ENCODE data around the gene ZNF777.

ZNF777 gene

DNA sequence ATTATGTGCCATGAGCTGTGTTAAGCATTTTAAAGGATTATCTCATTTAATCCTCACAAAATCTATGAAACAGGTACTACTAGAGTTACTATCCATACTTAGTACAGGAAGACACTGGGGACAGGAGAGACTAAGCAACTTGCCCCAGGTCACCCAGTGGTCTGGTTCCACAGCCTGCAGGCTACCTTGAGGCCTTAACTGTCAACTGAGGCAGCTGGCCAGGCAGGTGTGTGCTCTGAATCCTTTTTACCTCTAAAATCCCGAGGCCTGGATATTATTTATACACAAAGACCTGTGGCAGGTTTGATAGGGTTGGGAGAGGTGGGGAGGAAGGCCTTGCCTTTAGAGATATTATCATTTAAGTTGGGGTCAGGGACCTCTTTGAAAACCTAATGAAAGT lies 3.1 kb downstream of the ZNF777 start (continued):
- TF ChIP-seq, protein P1, sequence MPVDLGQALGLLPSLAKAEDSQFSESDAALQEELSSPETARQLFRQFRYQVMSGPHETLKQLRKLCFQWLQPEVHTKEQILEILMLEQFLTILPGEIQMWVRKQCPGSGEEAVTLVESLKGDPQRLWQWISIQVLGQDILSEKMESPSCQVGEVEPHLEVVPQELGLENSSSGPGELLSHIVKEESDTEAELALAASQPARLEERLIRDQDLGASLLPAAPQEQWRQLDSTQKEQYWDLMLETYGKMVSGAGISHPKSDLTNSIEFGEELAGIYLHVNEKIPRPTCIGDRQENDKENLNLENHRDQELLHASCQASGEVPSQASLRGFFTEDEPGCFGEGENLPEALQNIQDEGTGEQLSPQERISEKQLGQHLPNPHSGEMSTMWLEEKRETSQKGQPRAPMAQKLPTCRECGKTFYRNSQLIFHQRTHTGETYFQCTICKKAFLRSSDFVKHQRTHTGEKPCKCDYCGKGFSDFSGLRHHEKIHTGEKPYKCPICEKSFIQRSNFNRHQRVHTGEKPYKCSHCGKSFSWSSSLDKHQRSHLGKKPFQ (tag by site-specific recombination; IDR thresholded peaks at IDR 0.05) = no peak
- TF ChIP-seq ZEB2 (tag by site-specific recombination; IDR thresholded peaks at IDR 0.05) (no peak), ZNF768 (tag by site-specific recombination; IDR thresholded peaks at IDR 0.05) (no peak), SALL2 (tag by site-specific recombination; IDR thresholded peaks at IDR 0.05; ENCODE audit: borderline replicate concordance) (no peak), GLIS2 (tag by site-specific recombination; IDR thresholded peaks at IDR 0.05) (no peak), PRDM1 (tag by site-specific recombination; IDR thresholded peaks at IDR 0.05) (no peak), ZNF626 (tag by site-specific recombination; IDR thresholded peaks at IDR 0.05) (no peak)
- TF ChIP-seq, protein P2, sequence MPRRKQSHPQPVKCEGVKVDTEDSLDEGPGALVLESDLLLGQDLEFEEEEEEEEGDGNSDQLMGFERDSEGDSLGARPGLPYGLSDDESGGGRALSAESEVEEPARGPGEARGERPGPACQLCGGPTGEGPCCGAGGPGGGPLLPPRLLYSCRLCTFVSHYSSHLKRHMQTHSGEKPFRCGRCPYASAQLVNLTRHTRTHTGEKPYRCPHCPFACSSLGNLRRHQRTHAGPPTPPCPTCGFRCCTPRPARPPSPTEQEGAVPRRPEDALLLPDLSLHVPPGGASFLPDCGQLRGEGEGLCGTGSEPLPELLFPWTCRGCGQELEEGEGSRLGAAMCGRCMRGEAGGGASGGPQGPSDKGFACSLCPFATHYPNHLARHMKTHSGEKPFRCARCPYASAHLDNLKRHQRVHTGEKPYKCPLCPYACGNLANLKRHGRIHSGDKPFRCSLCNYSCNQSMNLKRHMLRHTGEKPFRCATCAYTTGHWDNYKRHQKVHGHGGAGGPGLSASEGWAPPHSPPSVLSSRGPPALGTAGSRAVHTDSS (tag by site-specific recombination; IDR thresholded peaks at IDR 0.05) = no peak

DNA sequence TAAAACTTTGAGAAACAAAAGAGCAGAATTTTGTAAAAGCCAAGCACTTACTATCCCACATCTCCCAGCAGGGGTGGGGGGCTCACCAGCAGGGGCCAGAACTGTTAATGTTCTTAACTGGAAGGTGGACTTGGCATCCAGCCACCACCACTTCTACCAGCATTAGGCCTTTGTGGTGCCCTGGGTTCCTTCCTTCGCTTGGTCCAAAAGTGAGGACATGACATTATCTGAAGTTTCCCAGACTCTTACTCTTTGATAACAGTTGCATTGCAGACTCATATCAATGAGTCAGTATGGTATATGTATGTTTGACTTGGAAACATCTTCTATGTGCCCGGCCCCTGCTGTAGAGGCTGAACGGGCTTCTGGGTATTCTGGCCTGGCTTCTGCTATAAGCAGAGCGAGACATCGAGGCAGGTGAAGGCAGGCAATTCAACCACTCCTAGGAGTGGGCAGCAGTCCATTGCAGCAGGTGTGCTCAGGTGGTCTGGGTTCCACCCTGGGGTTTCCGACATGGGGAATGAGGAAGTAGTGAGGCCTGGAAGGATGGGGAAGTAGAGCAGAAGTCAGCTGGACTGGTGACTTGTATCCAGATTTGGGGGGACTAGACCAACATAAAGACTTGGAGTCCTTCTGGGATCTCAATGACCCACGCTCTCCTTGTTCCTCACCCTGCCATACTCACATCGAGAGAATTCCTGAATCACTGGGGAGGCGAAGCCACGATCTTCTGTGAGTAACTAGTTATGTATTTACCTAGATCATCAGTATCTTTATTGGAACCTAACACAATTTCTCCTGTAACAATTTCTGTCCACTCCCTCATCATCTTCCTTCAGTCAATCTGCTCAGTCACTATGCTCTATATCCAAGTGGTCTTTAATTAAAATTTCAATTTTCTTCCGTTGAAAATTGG lies 4.1 kb downstream of the ZNF777 start:
- Histone ChIP-seq H3K27ac (ENCODE audit: extremely low read depth, low read depth, low read length) (no peak overlapping the region), H3K4me3 (ENCODE audit: low read depth, low read length) (no peak overlapping the region), H3K36me3 (ENCODE audit: control insufficient read depth in 2 of 2, insufficient read depth in 1 of 2, low read length in 2 of 2) (peaks cover 8 to 44% of the 10 kb centered on the region in 2 experiments), H3K4me1 (ENCODE audit: control insufficient read depth, insufficient read depth, low read length) (no peaks in the 10 kb centered on the region), H3K9me3 (ENCODE audit: control insufficient read depth, insufficient read depth, low read depth, low read length) (no peaks in the 10 kb centered on the region)
- ChIA-PET POLR2A (no interaction called here), CTCF (no interaction called here)
- peak; percentile 88 for TF ChIP-seq SCRT2 (tag by site-specific recombination; IDR thresholded peaks at IDR 0.05)
- TF ChIP-seq, protein P3, sequence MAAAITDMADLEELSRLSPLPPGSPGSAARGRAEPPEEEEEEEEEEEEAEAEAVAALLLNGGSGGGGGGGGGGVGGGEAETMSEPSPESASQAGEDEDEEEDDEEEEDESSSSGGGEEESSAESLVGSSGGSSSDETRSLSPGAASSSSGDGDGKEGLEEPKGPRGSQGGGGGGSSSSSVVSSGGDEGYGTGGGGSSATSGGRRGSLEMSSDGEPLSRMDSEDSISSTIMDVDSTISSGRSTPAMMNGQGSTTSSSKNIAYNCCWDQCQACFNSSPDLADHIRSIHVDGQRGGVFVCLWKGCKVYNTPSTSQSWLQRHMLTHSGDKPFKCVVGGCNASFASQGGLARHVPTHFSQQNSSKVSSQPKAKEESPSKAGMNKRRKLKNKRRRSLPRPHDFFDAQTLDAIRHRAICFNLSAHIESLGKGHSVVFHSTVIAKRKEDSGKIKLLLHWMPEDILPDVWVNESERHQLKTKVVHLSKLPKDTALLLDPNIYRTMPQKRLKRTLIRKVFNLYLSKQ (tag by site-specific recombination; IDR thresholded peaks at IDR 0.05; ENCODE audit: borderline replicate concordance) = no peak
- no peak for TF ChIP-seq ZBTB17 (tag by site-specific recombination; IDR thresholded peaks at IDR 0.05)
- peak; percentile 73 for TF ChIP-seq SCRT1 (tag by site-specific recombination; IDR thresholded peaks at IDR 0.05; ENCODE audit: borderline replicate concordance)
- TF ChIP-seq, protein P4, sequence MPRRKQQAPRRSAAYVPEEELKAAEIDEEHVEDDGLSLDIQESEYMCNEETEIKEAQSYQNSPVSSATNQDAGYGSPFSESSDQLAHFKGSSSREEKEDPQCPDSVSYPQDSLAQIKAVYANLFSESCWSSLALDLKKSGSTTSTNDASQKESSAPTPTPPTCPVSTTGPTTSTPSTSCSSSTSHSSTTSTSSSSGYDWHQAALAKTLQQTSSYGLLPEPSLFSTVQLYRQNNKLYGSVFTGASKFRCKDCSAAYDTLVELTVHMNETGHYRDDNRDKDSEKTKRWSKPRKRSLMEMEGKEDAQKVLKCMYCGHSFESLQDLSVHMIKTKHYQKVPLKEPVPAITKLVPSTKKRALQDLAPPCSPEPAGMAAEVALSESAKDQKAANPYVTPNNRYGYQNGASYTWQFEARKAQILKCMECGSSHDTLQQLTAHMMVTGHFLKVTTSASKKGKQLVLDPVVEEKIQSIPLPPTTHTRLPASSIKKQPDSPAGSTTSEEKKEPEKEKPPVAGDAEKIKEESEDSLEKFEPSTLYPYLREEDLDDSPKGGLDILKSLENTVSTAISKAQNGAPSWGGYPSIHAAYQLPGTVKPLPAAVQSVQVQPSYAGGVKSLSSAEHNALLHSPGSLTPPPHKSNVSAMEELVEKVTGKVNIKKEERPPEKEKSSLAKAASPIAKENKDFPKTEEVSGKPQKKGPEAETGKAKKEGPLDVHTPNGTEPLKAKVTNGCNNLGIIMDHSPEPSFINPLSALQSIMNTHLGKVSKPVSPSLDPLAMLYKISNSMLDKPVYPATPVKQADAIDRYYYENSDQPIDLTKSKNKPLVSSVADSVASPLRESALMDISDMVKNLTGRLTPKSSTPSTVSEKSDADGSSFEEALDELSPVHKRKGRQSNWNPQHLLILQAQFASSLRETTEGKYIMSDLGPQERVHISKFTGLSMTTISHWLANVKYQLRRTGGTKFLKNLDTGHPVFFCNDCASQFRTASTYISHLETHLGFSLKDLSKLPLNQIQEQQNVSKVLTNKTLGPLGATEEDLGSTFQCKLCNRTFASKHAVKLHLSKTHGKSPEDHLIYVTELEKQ (tag by site-specific recombination; IDR thresholded peaks at IDR 0.05; ENCODE audit: borderline replicate concordance) = no peak
- TF ChIP-seq, protein P5, sequence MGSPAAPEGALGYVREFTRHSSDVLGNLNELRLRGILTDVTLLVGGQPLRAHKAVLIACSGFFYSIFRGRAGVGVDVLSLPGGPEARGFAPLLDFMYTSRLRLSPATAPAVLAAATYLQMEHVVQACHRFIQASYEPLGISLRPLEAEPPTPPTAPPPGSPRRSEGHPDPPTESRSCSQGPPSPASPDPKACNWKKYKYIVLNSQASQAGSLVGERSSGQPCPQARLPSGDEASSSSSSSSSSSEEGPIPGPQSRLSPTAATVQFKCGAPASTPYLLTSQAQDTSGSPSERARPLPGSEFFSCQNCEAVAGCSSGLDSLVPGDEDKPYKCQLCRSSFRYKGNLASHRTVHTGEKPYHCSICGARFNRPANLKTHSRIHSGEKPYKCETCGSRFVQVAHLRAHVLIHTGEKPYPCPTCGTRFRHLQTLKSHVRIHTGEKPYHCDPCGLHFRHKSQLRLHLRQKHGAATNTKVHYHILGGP (tag by site-specific recombination; IDR thresholded peaks at IDR 0.05) = no peak
- peak; percentile 65 for TF ChIP-seq ZNF133 (tag by site-specific recombination; IDR thresholded peaks at IDR 0.05)
- TF ChIP-seq, protein P6, sequence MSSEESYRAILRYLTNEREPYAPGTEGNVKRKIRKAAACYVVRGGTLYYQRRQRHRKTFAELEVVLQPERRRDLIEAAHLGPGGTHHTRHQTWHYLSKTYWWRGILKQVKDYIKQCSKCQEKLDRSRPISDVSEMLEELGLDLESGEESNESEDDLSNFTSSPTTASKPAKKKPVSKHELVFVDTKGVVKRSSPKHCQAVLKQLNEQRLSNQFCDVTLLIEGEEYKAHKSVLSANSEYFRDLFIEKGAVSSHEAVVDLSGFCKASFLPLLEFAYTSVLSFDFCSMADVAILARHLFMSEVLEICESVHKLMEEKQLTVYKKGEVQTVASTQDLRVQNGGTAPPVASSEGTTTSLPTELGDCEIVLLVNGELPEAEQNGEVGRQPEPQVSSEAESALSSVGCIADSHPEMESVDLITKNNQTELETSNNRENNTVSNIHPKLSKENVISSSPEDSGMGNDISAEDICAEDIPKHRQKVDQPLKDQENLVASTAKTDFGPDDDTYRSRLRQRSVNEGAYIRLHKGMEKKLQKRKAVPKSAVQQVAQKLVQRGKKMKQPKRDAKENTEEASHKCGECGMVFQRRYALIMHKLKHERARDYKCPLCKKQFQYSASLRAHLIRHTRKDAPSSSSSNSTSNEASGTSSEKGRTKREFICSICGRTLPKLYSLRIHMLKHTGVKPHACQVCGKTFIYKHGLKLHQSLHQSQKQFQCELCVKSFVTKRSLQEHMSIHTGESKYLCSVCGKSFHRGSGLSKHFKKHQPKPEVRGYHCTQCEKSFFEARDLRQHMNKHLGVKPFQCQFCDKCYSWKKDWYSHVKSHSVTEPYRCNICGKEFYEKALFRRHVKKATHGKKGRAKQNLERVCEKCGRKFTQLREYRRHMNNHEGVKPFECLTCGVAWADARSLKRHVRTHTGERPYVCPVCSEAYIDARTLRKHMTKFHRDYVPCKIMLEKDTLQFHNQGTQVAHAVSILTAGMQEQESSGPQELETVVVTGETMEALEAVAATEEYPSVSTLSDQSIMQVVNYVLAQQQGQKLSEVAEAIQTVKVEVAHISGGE (tag by site-specific recombination; conservative IDR thresholded peaks at IDR 0.05; ENCODE audit: low read depth) = no peak
- TF ChIP-seq, protein P7, sequence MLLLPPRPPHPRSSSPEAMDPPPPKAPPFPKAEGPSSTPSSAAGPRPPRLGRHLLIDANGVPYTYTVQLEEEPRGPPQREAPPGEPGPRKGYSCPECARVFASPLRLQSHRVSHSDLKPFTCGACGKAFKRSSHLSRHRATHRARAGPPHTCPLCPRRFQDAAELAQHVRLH (tag by site-specific recombination; IDR thresholded peaks at IDR 0.05) = no peak
- TF ChIP-seq, protein P8, sequence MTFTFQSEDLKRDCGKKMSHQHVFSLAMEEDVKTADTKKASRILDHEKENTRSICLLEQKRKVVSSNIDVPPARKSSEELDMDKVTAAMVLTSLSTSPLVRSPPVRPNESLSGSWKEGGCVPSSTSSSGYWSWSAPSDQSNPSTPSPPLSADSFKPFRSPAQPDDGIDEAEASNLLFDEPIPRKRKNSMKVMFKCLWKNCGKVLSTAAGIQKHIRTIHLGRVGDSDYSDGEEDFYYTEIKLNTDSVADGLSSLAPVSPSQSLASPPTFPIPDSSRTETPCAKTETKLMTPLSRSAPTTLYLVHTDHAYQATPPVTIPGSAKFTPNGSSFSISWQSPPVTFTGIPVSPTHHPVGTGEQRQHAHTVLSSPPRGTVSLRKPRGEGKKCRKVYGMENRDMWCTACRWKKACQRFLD (tag by site-specific recombination; IDR thresholded peaks at IDR 0.05) = no peak
